ENCODE data around the gene MRPL58. TPM values are rescaled to one million over a fixed set of nuclear protein-coding genes. Genes with fewer than 3 reads are reported as not detected.
"Not testable (repeated sequence)": the region's sequence is repeated elsewhere in the genome, so short reads cannot be mapped to it uniquely, and the experiment has no call there.

Gene MRPL58
- total RNA-seq, 1 donor from 2014 or later, result 22.6 TPM

- H3K36me3 Mint-ChIP-seq, result peaks cover 14% of the 10 kb centered on the region
- H3K27me3 Mint-ChIP-seq (ENCODE audit: low read depth), result no peaks in the 10 kb centered on the region
- peaks cover 33% of the 10 kb centered on the region for H3K4me1 Mint-ChIP-seq
- peak overlapping the region; percentile 24 for H3K27ac Mint-ChIP-seq
- DNase-seq (ENCODE audit: low spot score in 2 of 2, unreplicated experiment in 2 of 2), result no peak
- H3K4me3 Mint-ChIP-seq, result peak overlapping the region; percentile 15
- no peaks in the 10 kb centered on the region for H3K9me3 Mint-ChIP-seq
- TF ChIP-seq CTCF (IDR thresholded peaks at IDR 0.05; ENCODE audit: unreplicated experiment), result no peak
These were observed 32.2 kb downstream of the MRPL58 start for GRCh38 chr17:75044716-75045115.

GRCh38 chr17:75045946-75046406 is 33.5 kb downstream of the MRPL58 start:
- not testable (repeated sequence) for H3K36me3 Mint-ChIP-seq; H3K27me3 Mint-ChIP-seq (ENCODE audit: low read depth); DNase-seq (ENCODE audit: low spot score in 2 of 2, unreplicated experiment in 2 of 2); H3K9me3 Mint-ChIP-seq
- Mint-ChIP-seq H3K4me1 (peaks cover 33% of the 10 kb centered on the region), H3K4me3 (peak overlapping the region; percentile 99), H3K27ac (peak overlapping the region; percentile 96)

DNA sequence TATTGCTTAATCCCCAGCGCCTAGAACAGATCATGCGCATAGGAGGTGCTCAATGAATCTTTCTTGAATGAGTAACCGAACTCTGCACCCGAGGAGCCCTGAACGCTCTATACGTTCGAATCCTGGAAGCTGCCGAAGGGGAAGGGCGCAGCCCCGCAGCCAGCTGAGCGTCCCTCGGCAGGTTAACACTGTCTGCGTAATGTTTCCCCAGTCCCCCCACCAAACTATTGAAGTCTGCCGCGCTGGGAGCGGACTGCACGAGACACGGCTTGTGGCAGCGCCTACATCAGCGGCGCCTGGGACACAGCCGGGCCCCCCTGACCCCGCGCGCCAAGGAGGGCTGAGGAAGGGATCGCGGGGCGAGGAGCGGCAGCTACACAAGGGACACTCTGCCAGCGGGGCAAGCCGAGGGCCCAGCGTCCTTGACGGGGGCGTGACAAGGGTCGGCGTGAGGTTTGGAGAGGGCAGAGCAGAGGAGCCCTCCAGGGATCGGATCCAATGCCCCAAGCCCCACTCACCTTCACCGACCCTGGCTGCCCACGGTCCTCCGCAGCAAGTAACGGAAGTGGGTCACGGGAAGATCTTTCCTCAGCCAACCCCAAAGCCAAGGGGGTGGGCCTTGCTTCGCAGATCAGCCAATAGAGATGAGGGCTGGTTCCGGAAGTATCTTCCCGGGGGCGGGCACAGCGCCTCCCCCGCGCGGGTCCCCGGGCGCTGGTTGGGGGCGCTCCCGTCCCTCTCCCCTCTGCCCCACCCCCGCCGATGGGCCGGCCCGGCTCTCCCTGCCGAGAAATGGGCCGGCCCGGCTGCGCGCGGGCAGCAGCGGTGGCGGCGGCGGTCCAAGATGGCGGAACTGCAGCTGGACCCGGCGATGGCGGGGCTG is 34.2 kb downstream of the MRPL58 start, which contains the start of the genes ATP5PD and KCTD2:
ATP5PD (minus strand) TSS at position 563 of the 883 bp plus-strand sequence. CDS start 4,319 bp downstream, outside the sequence.
KCTD2 (plus strand) TSS at position 819 of the 883 bp plus-strand sequence; CDS start at position 845, 26 bp downstream.
- no peak for TF ChIP-seq CTCF (IDR thresholded peaks at IDR 0.05; ENCODE audit: unreplicated experiment)
- H3K27me3 Mint-ChIP-seq (ENCODE audit: low read depth), result no peaks in the 10 kb centered on the region
- peak within 1 kb of the TSS; percentile 96 for H3K27ac Mint-ChIP-seq
- peak; percentile 90 to 93 for DNase-seq (ENCODE audit: low spot score in 2 of 2, unreplicated experiment in 2 of 2)
- H3K4me1 Mint-ChIP-seq, result peaks cover 33% of the 10 kb centered on the region
- H3K9me3 Mint-ChIP-seq, result no peaks in the 10 kb centered on the region
- peaks cover 8% of the 10 kb centered on the region for H3K36me3 Mint-ChIP-seq
- H3K4me3 Mint-ChIP-seq, result peak within 1 kb of the TSS; percentile 99

GRCh38 chr17:75047398-75048098 is 35.1 kb downstream of the MRPL58 start:
- H3K4me3 Mint-ChIP-seq, result peak overlapping the region; percentile 95
- no peaks in the 10 kb centered on the region for H3K9me3 Mint-ChIP-seq
- H3K36me3 Mint-ChIP-seq, result peaks cover 9% of the 10 kb centered on the region
- no peak for TF ChIP-seq CTCF (IDR thresholded peaks at IDR 0.05; ENCODE audit: unreplicated experiment)
- peak; percentile 27 to 68 for DNase-seq (ENCODE audit: low spot score in 2 of 2, unreplicated experiment in 2 of 2)
- peak overlapping the region; percentile 90 for H3K27ac Mint-ChIP-seq
- H3K4me1 Mint-ChIP-seq, result peaks cover 33% of the 10 kb centered on the region
- H3K27me3 Mint-ChIP-seq (ENCODE audit: low read depth), result no peaks in the 10 kb centered on the region

GRCh38 chr17:75048249-75048878 is 35.9 kb downstream of the MRPL58 start:
- H3K27ac Mint-ChIP-seq, result peak overlapping the region; percentile 90
- no peaks in the 10 kb centered on the region for H3K27me3 Mint-ChIP-seq (ENCODE audit: low read depth)
- DNase-seq (ENCODE audit: low spot score in 2 of 2, unreplicated experiment in 2 of 2), result no peak
- peaks cover 33% of the 10 kb centered on the region for H3K4me1 Mint-ChIP-seq
- peak overlapping the region; percentile 95 for H3K4me3 Mint-ChIP-seq
- peaks cover 13% of the 10 kb centered on the region for H3K36me3 Mint-ChIP-seq
- no peak for TF ChIP-seq CTCF (IDR thresholded peaks at IDR 0.05; ENCODE audit: unreplicated experiment)
- no peaks in the 10 kb centered on the region for H3K9me3 Mint-ChIP-seq
